B cell (primary cell): Measurements from ENCODE around the gene TEX13D. TPM values are rescaled to one million over a fixed set of nuclear protein-coding genes. Genes with fewer than 3 reads are reported as not detected.
"Not testable (repeated sequence)": the region's sequence is repeated elsewhere in the genome, so short reads cannot be mapped to it uniquely, and the experiment has no call there.

ENCODE experiments used
- ATAC-seq: fragments of 200-7000 bp; cut with Tn5 transposase; one replicate; pipeline ENCODE4 v1.10.0; 2021; ENCODE audit warnings: low read depth, mild to moderate bottlenecking, moderate number of reproducible peaks, moderate library complexity
- CTCF ChIA-PET: fragments of 350-600 bp; sonication (Branson Sonifier 250); formaldehyde crosslinking; loops from one replicate; lab custom pipeline; 2021; ENCODE audit warnings: antibody characterized with exemption, inconsistent platforms; lab: Charles Lee
- POLR2A ChIA-PET: fragments of 350-600 bp; sonication (Branson Sonifier 250); formaldehyde crosslinking; loops from one replicate; lab custom pipeline; 2021; ENCODE audit warnings: antibody characterized with exemption; lab: Charles Lee
- DNase-seq: peaks from one replicate; pipeline ENCODE4 v3.0.0; 2013
- H2AFZ ChIP-seq: 2 replicates; pipeline ENCODE4 v1.6.1; 2012; ENCODE audit warnings: mild to moderate bottlenecking, low read depth, low read length; ENCODE audit not compliant: insufficient read depth, poor library complexity, severe bottlenecking
- H3K27ac ChIP-seq, 2 donors: 1 replicate in 1 of 2; 2 replicates in 1 of 2; pipeline ENCODE4 v1.5.1; 2012 to 2013; ENCODE audit warnings: low read length in 2 of 2, mild to moderate bottlenecking in 2 of 2, moderate library complexity in 1 of 2
- H3K27me3 ChIP-seq, 4 experiments: fragments of 200-600 bp in 1 of 4; sonication (generic) in 1 of 4; replicated peaks in 1 of 4; 1 replicate in 2 of 4; 2 replicates in 2 of 4; pipeline versions ENCODE4 v1.6.1 to v1.7.0; 2013 to 2016; ENCODE audit warnings: low read length in 3 of 4, mild to moderate bottlenecking in 2 of 4, mixed read lengths in 1 of 4, moderate library complexity in 1 of 4; ENCODE audit not compliant: insufficient read depth in 4 of 4, control insufficient read depth in 3 of 4; ENCODE audit errors: control extremely low read depth in 1 of 4
- H3K36me3 ChIP-seq, 2 experiments: replicated peaks in 1 of 2; 1 replicate in 1 of 2; 2 replicates in 1 of 2; pipeline versions ENCODE4 v1.6.1 to v1.7.1; 2013; ENCODE audit warnings: low read length in 1 of 2; ENCODE audit not compliant: insufficient read depth in 2 of 2, control insufficient read depth in 1 of 2; ENCODE audit errors: control extremely low read depth in 1 of 2, extremely low read depth in 1 of 2
- H3K4me1 ChIP-seq, 2 donors: fragments of 200-600 bp in 1 of 2; sonication (generic) in 1 of 2; 1 replicate in 1 of 2; 2 replicates in 1 of 2; pipeline versions ENCODE4 v1.5.1 to v1.6.1; 2013 to 2017; ENCODE audit warnings: low read length in 2 of 2; ENCODE audit not compliant: control insufficient read depth in 2 of 2, insufficient read depth in 2 of 2
- H3K4me2 ChIP-seq: replicated peaks from 2 replicates; pipeline ENCODE3; 2012; ENCODE audit warnings: mild to moderate bottlenecking, low read depth, low read length; ENCODE audit not compliant: poor library complexity, severe bottlenecking
- H3K4me3 ChIP-seq, 5 experiments: fragments of 200-600 bp in 1 of 5; sonication (generic) in 1 of 5; 1 replicate in 3 of 5; 2 replicates in 2 of 5; pipeline versions ENCODE4 v1.5.1 to v1.7.0; 2011 to 2016; ENCODE audit warnings: low read length in 4 of 5, mild to moderate bottlenecking in 4 of 5, low read depth in 2 of 5, control low read depth in 1 of 5, moderate library complexity in 1 of 5; ENCODE audit not compliant: insufficient read depth in 1 of 5; ENCODE audit errors: control extremely low read depth in 1 of 5, extremely low read depth in 1 of 5
- H3K79me2 ChIP-seq: fragments of 200-600 bp; sonication (generic); one replicate; pipeline ENCODE4 v1.6.0; 2016; ENCODE audit warnings: low read length; ENCODE audit not compliant: control insufficient read depth, insufficient read depth
- H3K9ac ChIP-seq: fragments of 200-600 bp; sonication (generic); 2 replicates; pipeline ENCODE4 v1.6.1; 2017; ENCODE audit warnings: mild to moderate bottlenecking, low read length, moderate library complexity
- H3K9me3 ChIP-seq, 3 donors: one replicate each; pipeline versions ENCODE4 v1.6.1 to v1.7.1; 2013; ENCODE audit warnings: low read length in 2 of 3; ENCODE audit not compliant: control insufficient read depth in 2 of 3, insufficient read depth in 1 of 3; ENCODE audit errors: control extremely low read depth in 1 of 3
- H4K20me1 ChIP-seq: 2 replicates; pipeline ENCODE4 v1.6.0; 2012; ENCODE audit warnings: mild to moderate bottlenecking, low read length; ENCODE audit not compliant: insufficient read depth, control insufficient read depth, poor library complexity, severe bottlenecking
- H3K27ac Mint-ChIP-seq: one replicate; pipeline ENCODE4 v1.8.0; 2021; ENCODE audit warnings: mixed read lengths
- H3K27me3 Mint-ChIP-seq: one replicate; pipeline ENCODE4 v1.8.0; 2021; ENCODE audit warnings: mixed read lengths
- H3K4me1 Mint-ChIP-seq: one replicate; pipeline ENCODE4 v1.8.0; 2021; ENCODE audit warnings: mixed read lengths
- H3K4me3 Mint-ChIP-seq: one replicate; pipeline ENCODE4 v1.8.0; 2021; ENCODE audit warnings: mixed read lengths
- H3K9me3 Mint-ChIP-seq: one replicate; pipeline ENCODE4 v1.8.0; 2022; ENCODE audit warnings: mixed read lengths; ENCODE audit not compliant: insufficient read depth
- EZH2 ChIP-seq: IDR thresholded peaks from 2 replicates; pipeline ENCODE4 v1.6.1; 2012; ENCODE audit warnings: borderline replicate concordance, low read depth, mild to moderate bottlenecking, moderate library complexity, low read length; ENCODE audit not compliant: insufficient read depth, poor library complexity, severe bottlenecking
- WGBS: methylation state at CpG from one replicate; pipeline ENCODE4 v1.1.5; 2013; ENCODE audit warnings: missing lambda C conversion rate; ENCODE audit not compliant: insufficient coverage; 5-methylcytosine and 5-hydroxymethylcytosine counted together
- intact Hi-C: fragments of 100-400 bp; cut with micrococcal nuclease; formaldehyde crosslinking; loops from one replicate; pipeline ENCODE4 v1.10.0; 2022
- polyA plus RNA-seq: library from polyadenylated mRNA; depleted of rRNA; stranded (reverse); fragments of >200 nt; gene quantifications from 2 replicates; pipeline ENCODE4 v1.2.3, GENCODE V29; 2012
- total RNA-seq, 2 donors: library from RNA; stranded (reverse); fragments of 120-200 nt in 1 of 2; gene quantifications; 1 replicate in 1 of 2; 2 replicates in 1 of 2; pipeline versions ENCODE4 v1.2.3 to v1.2.4, GENCODE V29; 2013 to 2022
- TF ChIP-seq, protein P1 (sequence below): fragments of 200-600 bp; IDR thresholded peaks from one replicate; pipeline ENCODE4 v1.8.0; 2022; ENCODE audit warnings: antibody characterized with exemption, mild to moderate bottlenecking

TEX13D gene
- total and polyA plus RNA-seq, 2 donors (not counting 1 experiment from before 2014, with no cell fraction given) = not detected

DNA sequence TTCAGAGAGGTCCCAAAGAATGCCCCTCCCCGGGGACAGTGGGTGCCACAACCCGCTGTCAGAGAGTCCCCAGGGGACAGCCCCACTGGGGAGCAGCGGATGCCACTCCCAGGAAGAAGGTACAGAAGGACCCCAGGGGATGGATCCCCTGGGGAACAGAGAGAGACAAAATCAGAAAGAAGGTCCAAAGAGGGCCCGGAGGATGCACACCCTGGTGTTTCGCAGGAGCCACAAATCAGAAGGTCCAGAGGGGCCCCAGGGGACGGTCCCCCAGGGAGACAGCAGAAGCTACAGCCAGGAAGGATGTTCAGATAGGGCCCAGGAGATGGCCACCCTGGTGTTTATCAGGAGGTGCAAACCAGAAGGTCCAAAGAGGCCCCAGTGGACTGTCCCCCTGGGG, 1.4 kb downstream of the TEX13D start:
- TF ChIP-seq EZH2 = no peak
- TF ChIP-seq, protein P1, sequence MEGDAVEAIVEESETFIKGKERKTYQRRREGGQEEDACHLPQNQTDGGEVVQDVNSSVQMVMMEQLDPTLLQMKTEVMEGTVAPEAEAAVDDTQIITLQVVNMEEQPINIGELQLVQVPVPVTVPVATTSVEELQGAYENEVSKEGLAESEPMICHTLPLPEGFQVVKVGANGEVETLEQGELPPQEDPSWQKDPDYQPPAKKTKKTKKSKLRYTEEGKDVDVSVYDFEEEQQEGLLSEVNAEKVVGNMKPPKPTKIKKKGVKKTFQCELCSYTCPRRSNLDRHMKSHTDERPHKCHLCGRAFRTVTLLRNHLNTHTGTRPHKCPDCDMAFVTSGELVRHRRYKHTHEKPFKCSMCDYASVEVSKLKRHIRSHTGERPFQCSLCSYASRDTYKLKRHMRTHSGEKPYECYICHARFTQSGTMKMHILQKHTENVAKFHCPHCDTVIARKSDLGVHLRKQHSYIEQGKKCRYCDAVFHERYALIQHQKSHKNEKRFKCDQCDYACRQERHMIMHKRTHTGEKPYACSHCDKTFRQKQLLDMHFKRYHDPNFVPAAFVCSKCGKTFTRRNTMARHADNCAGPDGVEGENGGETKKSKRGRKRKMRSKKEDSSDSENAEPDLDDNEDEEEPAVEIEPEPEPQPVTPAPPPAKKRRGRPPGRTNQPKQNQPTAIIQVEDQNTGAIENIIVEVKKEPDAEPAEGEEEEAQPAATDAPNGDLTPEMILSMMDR = no peak
- Histone ChIP-seq H3K36me3 (no peaks in the 10 kb centered on the region), H3K4me3 (no peak overlapping the region), H4K20me1 (no peaks in the 10 kb centered on the region), H3K4me2 (no peak overlapping the region), H3K9ac (no peak overlapping the region), H3K4me1 (peaks cover 0 to 3% of the 10 kb centered on the region in 2 donors), H3K27me3 (no peaks in the 10 kb centered on the region), H2AFZ (no peak overlapping the region), H3K9me3 (peaks cover 0 to 4% (median 0%) of the 10 kb centered on the region in 3 donors), H3K27ac (no peak overlapping the region), H3K79me2 (no peaks in the 10 kb centered on the region)
- CTCF ChIA-PET = no interaction called here
- intact Hi-C loops = no loop called here
- Mint-ChIP-seq H3K4me1 (no peaks in the 10 kb centered on the region), H3K9me3 (no peaks in the 10 kb centered on the region), H3K27me3 (peaks cover 5% of the 10 kb centered on the region), H3K4me3 (no peak overlapping the region), H3K27ac (no peak overlapping the region)
- DNase-seq (no peak), ATAC-seq (no peak)
- POLR2A ChIA-PET = no interaction called here
- 45% methylated on average over 4 of the region's 6 CpGs for WGBS

DNA sequence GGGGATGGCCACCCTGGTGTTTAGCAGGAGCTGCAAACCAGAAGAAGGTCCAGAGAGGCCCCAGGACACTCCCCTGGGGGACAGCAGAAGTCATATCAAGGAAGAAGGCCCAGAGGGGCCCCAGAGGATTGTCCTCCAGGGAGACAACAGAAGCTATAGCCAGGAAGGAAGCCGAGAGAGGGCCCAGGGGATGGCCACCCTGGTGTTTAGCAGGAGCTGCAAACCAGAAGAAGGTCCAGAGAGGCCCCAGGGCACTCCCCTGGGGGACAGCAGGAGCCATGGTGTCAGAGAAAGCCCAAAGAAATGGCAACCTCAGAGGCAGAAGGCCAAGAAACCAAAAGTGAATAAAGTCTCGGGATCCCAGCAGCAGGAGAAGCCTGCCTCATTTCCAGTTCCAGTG, 2.1 kb downstream of the TEX13D start:
- H3K9me3 ChIP-seq, H3K27ac Mint-ChIP-seq, H3K4me1 Mint-ChIP-seq, H3K9ac ChIP-seq, H3K36me3 ChIP-seq, H3K4me1 ChIP-seq, CTCF ChIA-PET, H3K9me3 Mint-ChIP-seq, H3K79me2 ChIP-seq, H2AFZ ChIP-seq, ATAC-seq, POLR2A ChIA-PET, H3K27ac ChIP-seq, H3K4me3 Mint-ChIP-seq, H3K4me2 ChIP-seq, H4K20me1 ChIP-seq, H3K27me3 ChIP-seq, DNase-seq, H3K4me3 ChIP-seq, H3K27me3 Mint-ChIP-seq, intact Hi-C loops: not testable (repeated sequence)
- WGBS = 60% methylated on average over 2 of the region's 2 CpGs
